Transverse colon (tissue), 4 donors: Measurements from ENCODE around the gene FAM120AOS.
A peak's percentile ranks its signal among the peaks of the same experiment; 100 is the strongest.

Experiments
- CTCF ChIP-seq, 5 experiments: fragments of 200-600 bp in 3 of 5; fragments of 450-650 bp in 2 of 5; sonication (generic) in 3 of 5; IDR thresholded peaks; 1 replicate in 2 of 5; 2 replicates in 3 of 5; pipeline ENCODE4 v1.5.1; 2016 to 2017; ENCODE audit warnings: antibody characterized with exemption in 5 of 5, inconsistent platforms in 3 of 5, mild to moderate bottlenecking in 2 of 5, moderate library complexity in 1 of 5
- EP300 ChIP-seq: sonication (generic); formaldehyde crosslinking; IDR thresholded peaks from one replicate; pipeline ENCODE4 v1.6.1; 2017; ENCODE audit warnings: antibody characterized with exemption, low read depth
- POLR2A ChIP-seq: fragments of 450-650 bp; IDR thresholded peaks from one replicate; pipeline ENCODE4 v1.6.1; 2016; ENCODE audit warnings: antibody characterized with exemption, mild to moderate bottlenecking, moderate library complexity
- POLR2AphosphoS5 ChIP-seq, 3 donors: sonication (generic); formaldehyde crosslinking; IDR thresholded peaks; one replicate each; pipeline ENCODE4 v1.6.1; 2016; ENCODE audit warnings: antibody characterized with exemption in 3 of 3

DNA sequence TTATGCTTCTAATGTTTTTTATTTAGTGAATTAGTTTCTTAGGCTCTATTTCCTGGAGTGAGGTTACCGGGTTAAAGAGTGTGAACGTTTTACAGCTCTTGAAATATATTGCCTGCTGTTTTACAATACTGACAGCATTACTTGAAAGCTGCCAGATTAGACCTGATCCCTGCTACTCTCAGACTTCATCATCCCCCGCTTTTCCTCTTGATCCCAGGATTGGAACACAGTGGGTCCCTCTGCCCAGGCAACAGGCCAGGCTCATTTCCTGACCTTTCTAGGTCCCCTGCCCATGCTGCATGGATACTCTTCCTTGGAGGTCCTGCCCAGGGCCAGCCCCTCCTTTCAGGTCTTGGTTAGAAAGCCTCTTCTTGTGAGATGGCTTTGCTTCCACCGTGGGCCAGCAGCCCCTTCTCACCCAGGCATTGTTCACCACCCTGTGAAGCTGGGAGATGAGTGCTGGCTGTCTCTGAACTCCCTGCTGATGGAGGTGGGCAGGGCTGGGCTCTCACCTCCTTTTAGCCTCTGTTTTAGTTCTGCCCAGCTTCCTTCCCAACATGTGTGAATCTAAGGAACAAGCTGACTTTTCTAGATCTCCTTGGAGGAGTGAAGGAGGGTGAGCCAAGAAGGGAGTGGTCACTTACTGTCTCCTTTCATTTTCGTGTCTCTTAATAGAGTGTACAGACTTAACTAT lies 15.5 kb upstream of the FAM120AOS start:
- TF ChIP-seq CTCF (IDR thresholded peaks at IDR 0.05) (no peak), POLR2AphosphoS5 (IDR thresholded peaks at IDR 0.05) (peak; percentile 25 to 88 (median 77)), POLR2A (peak; percentile 81), EP300 (no peak)
